NCI-H2081 (cell line): Measurements from ENCODE around the gene KAT2B.
"Not testable (repeated sequence)": the region's sequence is repeated elsewhere in the genome, so short reads cannot be mapped to it uniquely, and the experiment has no call there.

Experiments used
- DNase-seq, 2 experiments: peaks; one replicate each; lab custom pipeline; 2025; lab: John Stamatoyannopoulos, UW

The KAT2B gene

DNA sequence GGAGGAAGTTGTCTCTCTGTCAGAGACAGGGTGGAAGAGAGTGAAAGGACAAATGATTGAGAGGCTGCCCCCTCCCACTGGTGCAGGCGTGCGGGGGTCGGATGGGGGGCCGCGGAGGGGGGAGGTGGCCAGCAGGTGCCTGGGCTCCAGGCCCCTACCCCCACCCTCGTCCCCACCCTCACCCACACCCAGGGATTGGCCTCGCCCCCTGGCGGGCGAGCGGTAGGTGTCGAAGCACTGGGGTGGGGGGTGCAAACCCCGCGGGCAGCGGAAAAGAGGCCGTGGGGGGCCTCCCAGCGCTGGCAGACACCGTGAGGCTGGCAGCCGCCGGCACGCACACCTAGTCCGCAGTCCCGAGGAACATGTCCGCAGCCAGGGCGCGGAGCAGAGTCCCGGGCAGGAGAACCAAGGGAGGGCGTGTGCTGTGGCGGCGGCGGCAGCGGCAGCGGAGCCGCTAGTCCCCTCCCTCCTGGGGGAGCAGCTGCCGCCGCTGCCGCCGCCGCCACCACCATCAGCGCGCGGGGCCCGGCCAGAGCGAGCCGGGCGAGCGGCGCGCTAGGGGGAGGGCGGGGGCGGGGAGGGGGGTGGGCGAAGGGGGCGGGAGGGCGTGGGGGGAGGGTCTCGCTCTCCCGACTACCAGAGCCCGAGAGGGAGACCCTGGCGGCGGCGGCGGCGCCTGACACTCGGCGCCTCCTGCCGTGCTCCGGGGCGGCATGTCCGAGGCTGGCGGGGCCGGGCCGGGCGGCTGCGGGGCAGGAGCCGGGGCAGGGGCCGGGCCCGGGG lies at the start of gene KAT2B:
KAT2B (plus strand) TSS at position 682 of the 783 bp plus-strand sequence; CDS start at position 714, 32 bp downstream.
- peak; percentile 67 to 78 for DNase-seq

DNA sequence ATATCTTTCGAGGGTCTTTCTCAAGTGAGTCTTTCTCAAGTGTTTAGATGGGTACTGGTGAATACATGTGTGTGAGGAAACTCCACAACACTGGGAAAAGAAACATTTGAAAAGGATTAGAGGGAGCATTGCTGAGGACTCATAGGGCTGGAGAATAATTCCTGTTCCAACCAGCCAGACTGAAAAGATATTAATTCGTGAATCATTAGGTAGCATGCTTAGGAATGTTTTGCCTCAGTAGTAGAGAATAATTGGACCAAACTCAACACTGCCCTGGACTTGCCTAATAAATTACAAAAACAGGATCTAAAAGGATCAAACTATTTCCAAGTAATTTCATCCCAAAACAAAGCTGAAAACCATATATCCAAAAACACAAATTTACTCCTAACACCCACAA lies 45.5 kb upstream of the KAT2B start:
- no peak for DNase-seq

DNA sequence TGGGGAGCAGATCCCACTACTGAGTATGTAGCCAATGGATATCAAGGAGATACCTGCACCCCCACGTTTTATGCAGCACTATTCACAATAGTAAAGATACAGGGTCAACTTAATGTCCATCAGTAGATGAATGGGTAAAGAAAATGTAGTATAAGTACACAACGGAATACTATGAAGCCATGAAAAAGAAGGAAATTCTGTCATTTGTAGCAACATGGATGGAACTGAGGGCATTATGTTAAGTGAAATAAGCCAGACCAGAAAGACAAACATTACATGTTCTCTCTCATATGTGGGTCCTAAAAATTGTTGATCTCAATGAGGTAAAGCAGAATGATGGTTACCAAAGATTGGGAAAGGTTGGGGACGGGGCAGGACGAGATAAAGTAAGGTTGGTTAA lies 42.7 kb upstream of the KAT2B start:
- no peak for DNase-seq

DNA sequence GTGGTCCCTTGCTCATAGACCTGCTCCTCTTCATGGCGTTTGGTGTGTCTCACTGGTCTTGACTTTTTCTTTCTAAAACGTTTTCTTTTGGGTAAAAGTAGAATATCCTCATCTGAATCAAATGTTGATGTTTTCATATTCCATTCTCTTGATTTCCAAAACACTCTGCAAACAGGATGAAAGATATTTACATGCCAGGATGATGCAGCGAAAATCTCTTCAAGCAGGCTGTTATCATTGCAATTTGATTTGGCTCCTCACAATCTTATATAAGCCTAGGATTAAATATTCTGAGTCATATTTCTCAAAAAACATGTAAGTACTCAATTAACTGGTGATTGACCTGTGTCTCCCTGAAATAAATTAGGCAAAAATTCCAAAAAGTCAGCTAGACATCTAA lies 38.3 kb upstream of the KAT2B start:
- no peak for DNase-seq

DNA sequence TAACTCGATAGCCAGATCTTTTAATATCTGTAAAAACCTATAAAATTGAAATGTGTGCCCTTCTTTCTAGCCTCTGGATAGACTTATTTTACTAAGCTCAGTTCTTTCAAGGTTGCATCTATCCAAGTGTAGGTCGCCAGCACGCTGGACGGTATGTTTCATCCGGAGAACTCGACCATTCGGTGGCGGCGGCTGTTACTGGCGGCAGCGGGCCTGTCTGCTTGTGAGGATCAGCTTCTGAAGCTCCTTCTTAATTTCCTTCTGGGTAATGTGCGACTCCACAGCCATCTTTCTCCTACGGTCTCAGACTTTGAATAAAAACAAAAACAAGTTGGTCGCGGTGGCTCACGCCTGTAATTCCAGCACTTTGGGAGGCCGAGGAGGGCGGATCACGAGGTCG lies 32.3 kb upstream of the KAT2B start:
- no peak for DNase-seq

DNA sequence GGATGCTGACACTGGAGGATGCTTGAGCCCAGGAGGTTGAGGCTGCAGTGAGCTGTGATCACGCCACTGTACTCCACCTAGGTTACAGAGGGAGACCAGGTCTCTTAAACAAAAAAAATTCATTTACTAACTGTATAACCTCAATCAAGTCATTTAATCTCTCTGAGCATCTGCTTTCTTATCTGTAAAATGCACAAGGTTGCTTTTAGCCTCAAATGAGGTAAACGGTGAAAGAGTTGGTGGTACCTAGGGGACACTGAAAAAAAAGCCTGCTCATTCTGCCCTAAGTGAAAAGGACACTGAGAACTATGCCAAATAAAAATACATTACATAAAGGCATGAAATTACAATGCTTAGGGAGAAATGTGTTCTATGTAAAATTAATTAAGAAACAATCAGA lies 31.6 kb upstream of the KAT2B start:
- DNase-seq = no peak

DNA sequence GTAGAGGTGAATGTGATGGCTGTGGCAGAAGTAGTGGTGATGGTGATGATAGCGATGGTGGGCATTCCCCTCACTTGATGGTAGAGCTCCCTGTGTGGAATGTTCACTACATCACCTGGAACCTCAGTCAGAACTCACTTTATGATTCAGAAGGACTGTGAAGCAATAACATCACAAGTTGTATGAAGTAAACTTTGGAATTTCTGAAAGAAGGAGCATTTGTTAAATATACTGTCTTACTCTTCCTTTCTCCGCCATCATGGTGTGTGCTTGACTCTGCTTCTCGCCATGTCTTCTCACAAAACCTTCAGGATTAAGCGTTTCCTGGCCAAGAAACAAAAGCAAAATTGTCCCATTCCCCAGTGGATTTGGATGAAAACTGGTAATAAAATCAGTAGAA lies 28.1 kb upstream of the KAT2B start, which contains the start of gene PP2D1:
PP2D1 (minus strand) TSS at position 101 of the 400 bp plus-strand sequence. CDS start 192 bp downstream, outside the sequence.
- DNase-seq = no peak

DNA sequence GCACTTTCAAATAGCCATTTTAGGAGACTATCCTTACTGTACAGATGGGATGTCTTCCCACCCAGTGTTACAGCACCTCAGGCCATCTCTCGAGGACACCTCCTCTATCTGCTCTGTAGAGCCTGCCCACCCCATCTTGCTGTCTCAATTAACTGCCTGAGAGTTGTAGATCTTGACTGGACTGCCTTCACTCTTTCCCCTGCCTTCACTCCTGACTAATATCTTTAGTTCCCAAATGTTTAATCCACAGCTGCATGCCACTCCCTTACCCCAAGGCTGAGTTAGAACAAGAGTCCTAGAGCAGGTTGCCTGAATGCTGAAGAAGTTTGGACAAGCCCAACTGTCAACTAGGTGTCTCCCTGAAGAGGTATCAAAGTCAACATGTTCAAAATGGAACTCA lies 26.9 kb upstream of the KAT2B start:
- DNase-seq = no peak

DNA sequence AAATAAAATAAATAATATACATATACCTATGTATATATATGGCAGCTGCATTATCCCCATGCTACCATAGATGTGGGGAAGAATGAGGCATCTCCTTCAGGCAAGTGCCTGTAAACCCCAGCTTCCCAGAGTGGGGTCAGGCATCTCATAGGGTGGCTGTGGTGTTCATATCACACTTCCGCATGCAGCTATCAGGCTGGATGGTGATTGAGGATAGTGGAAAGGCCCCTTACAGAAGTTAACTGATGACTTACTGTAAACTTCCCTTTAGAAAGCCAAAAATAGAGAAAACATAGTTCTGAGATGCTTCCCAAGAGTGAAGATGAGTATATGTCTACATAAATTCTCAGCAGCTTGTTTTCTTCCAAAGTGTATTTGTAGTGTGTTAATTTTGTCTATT lies 24.7 kb upstream of the KAT2B start:
- DNase-seq = no peak

DNA sequence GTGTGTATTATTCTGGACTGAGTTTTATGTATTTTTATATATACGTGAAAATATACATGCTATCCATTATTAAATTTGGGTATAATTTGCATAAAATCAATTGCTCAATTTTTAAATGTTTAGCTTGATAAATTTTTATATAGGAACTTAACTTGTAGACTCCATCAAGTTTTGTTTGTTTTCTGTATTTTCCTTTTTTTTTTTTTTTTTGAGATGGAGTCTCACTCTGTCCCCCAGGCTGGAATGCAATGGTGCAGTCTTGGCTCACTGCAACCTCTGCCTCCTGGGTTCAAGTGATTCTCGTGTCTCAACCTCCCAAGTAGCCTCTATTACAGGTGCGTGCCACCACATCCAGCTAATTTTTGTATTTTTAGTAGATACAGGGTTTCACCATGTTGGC lies 24.2 kb upstream of the KAT2B start:
- DNase-seq = not testable (repeated sequence)

DNA sequence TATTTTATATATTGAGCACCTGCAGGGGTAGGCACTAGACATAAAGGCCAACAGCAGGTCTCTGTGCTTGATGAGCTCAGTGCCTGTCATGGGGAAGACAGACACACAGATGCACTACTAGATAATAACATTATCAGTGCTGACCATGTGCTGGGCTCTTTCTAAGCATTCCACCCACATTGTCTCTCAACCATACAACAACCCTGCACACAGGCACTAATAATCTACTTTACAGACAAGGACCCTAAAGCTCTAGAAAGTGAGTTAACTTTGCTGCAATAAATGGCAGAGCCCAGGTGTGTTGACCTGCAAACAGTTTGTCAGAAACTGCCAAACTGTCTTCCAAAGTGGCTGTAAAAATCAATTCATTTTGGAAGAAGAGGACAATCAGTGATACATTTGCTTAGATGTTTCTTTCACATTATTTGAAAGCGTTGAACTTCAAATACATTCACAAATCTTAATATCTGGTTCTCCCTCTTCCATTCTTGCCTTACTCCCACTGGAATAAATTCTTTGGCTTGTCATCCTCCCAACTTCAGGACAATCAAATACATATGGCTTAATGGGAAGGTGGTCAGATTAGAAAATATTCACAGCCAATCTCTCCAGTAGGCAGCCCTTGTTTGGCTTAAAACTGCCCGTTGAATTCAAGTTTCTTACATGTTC lies 17.2 kb upstream of the KAT2B start:
- DNase-seq = no peak

DNA sequence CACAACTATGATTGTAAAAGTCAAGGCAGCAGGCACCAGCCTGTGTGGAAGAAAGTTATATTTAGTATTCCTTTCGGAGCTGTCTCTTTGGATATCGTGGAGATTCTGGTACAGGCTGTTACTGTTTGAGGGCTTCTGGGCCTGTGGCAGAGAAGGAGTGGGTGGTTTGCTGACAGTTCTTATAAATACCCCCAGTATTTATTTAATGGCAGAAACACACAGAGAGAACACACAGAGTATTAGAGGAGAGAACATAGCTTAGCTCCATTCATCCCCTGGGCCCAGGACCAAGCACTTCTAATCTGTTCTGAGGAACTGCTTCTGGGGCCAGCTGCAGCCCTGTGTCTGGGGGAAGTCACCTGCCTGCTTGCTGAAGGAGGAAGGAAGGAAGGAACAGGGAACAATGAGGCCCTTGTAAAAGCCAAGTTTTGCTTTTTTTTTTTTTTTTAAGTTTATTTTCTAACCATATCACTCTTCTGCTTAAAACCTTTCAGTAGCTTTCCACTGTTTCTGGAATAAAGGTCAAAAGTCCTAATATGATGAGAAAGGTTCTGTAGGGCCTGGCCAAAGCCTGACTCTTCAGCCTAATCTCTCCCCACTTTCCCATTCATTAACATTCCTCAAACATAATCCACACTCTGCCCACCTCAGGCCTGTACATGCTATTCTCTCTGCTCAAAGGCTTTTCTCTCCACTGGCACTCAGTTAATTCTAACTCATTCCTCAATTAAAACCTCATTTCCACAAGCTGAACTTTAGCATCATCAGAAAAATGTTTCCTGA lies 16.4 kb upstream of the KAT2B start:
- no peak for DNase-seq

DNA sequence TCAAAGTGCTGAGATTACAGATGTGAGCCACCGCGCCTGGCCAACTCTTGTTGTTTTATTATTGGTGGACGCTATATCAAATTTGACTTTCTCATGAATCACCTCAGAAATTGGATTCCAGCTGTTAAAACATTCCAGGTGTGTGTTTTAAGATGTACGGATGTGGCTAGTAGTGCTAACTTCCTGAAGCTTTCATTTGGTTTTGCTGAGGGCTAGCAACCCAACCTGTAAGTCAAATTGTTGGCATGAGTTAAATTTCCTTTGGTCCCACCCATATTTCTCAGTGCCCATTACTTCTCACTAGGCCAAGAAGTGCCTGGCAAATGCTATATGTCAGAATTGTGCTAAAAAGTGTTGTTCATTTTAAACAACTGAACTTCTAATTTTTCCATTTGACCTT lies 13.1 kb upstream of the KAT2B start:
- no peak for DNase-seq

DNA sequence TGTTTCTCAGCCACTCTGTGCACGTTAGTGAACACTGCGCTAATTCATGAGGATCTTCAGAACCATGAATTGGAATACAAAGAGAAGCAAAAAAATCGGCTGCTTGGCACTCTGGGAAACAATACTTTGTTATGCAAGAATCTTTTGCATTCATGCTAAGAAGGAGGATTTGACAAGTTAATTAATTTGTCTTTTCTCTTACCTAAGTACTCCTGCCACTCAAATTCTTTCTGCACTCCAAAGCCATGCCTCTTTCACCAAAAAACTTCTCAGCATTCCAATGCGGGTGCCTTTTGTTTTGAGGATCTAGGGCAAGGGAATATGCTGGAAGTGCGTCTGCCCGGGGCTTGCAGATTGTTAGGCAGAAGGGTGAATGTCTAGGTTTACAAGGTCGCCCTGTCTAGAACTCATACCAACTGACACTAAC lies 11.3 kb upstream of the KAT2B start:
- DNase-seq = no peak

DNA sequence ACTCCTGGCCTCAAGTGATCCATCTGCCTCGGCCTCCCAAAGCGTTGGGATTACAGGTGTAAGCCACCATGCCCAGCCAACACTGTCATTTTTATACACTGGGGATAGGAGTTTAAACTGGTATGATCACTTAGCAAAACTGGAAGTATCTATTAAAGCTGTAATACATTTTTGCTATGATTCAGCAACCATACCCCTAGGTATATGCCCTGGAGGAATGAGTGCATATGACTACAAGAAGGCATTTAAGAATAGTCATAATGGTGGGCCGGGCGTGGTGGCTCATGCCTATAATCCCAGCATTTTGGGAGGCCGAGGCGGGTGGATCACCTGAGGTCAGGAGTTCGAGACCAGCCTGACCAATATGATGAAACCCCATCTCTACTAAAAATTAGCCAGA lies 8.3 kb upstream of the KAT2B start:
- not testable (repeated sequence) for DNase-seq

DNA sequence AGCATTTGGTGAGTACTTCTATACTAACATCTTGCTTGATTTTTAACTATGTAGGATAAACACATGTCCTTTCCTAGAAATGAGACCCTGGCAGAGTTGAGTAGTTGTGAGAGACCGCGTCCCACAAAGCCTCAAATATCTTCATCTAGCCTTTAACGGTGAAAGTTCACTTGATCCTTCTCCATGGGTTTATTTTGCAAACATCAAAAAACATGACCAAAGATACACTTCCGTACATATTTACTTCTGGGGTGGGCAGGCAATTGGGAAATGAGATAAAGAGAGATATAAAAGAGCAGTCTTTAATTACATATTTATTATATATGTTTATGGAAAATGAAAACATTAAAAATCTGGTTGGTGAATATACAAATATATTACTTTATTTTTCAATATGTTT lies 5.2 kb upstream of the KAT2B start:
- no peak for DNase-seq

DNA sequence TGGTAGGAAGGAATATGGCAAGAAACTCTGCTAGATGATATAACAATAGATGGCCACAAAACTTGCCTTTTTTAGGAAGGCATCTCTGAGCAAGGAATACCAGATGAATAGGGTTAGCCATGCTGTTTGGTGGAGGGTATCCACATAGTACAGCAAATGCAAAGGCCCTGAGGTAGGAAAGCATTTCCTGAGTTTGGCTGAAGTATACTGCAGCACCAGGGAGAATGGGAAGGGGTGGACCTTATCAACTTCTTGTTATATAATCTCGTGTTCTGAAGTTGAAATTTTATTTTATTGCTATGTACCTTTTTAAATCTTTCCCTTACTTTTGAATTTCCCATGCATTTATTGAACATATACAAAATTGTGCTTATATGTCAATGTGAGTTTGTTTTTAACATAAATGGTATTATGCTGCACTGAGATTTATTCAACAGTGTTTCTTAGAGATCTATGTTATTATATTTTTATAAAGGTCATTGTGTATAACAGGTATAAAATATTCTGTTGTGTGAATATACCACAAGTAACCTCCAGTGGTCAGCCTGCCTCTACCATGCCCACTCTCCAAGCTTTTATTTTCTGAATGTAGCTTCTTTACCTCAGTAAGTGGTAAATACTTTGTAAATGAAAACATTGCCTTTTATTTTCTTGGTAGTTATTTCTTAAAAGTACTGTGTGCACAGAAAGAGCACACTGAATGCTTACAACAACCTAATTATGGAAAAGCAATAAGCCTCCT lies 2.8 kb upstream of the KAT2B start:
- DNase-seq = no peak

DNA sequence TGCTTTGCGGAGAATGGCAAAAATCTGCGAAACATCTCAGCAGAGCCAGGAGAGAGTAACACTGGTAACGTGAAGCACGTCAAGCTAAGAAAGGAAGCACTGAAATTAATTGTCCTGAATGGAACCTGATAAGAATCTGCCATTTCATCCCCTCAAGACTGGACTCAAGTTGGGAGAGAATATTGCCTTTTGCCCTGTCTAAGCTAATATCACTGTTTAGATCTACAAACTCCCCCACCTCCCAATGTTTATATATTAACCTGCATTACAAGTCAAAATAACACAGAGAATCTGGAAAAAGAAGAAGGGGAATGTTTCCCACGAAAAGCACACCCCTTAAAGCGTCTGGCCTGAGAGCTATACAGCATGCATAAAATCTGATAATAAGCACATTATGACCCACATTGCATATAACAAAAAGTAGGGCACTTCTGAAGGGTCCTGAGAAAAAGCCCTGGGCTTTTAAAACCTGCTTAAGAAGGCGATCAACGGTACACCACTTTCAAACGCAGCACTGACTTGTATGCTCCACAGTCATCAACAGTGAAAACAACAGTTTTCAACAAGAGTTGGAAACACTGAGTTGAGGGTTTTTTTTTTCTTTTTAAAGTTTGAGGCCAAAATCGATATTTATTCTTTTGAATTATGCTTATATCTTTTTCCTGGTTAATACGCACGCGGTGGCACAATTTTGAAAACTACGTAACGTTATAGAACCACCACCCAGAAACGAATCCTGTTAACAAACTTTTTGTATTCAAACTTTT lies 1.4 kb upstream of the KAT2B start:
- DNase-seq = no peak

DNA sequence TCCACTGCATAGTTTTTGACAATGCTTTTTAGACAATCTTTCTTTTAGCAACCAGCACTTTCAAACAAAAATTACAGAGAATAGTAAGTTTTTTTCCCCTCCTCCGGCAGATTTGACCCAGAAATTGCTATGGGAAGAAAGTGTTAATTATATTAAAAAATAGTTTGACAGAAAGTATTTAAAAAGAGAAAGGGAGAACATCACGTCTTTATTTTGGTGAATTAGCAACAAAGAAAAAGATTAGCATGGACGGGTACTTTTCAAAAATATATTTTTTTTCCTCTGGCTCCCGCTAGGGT lies 831 bp upstream of the KAT2B start:
- DNase-seq = no peak

DNA sequence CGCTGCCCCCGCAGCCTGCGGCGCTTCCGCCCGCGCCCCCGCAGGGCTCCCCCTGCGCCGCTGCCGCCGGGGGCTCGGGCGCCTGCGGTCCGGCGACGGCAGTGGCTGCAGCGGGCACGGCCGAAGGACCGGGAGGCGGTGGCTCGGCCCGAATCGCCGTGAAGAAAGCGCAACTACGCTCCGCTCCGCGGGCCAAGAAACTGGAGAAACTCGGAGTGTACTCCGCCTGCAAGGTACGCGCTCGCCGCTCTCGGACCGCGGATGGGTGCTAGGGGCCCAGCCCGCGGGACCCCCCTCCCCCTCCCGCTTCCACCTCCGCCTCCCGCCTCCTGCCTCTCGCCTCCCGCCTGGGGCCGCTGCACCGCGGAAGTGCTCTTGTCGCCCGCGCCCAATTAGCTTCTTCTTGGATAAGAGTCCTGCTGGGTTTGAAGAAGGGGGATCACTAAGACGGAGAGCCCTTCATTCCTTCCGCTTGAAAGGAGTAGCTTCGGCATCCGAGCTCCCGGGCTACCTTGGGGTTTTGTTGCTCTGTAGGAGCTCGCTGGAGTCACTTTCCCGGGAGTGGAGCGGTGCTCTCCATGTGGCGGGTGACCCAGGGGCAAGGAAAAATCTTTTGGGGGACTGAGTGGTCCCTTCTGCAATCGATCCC lies 426 bp downstream of the KAT2B start:
- DNase-seq = peak; percentile 34 to 52

DNA sequence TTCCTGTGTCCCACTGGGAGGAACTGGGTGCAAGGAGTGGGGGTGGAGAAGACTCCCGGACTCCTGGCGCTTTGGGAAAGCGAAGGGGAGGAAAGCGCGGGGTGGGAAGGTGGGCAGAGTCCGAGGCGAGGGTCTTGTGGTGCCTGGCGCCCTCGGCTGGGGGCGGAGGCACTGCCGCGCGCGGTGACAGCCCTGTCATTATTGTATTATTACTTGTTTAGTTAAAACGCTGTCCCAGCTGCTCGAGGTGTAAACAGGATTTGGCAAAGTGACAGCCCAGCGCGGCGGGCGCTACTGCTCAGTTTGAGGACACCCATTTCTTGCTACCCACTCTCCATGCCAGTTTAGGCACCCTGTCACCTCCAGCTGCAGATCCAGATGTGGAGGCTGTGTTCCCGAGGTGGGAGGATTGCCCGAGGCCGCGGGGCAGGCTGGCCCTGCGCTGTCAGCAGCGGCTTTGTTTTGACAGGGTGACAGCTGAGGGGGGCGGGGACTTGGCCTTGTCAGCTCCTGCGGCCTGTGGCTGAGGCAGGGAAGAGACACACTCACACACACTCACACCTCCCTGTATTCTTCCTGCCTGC lies 1.0 kb downstream of the KAT2B start:
- DNase-seq = peak; percentile 52 to 76
